T47D (cell line): Measurements from ENCODE around the gene PEAR1.

Experiments used
- DNase-seq, 2 experiments: peaks; one replicate each; pipeline versions ENCODE4 v3.0.0 to v3.0.0-alpha.2; 2011 to 2012; ENCODE audit warnings: low read depth in 1 of 2, low spot score in 1 of 2
- JUND ChIP-seq: IDR thresholded peaks from 2 replicates; pipeline ENCODE4 v1.6.1; 2012; ENCODE audit warnings: low read depth
- in situ Hi-C: cut with HindIII; loops from 2 replicates; pipeline ENCODE4 v1.10.0; 2016; ENCODE audit warnings: low sequenced_read_pairs, low pct_unique_long_range_greater_than_20kb

Gene PEAR1

DNA sequence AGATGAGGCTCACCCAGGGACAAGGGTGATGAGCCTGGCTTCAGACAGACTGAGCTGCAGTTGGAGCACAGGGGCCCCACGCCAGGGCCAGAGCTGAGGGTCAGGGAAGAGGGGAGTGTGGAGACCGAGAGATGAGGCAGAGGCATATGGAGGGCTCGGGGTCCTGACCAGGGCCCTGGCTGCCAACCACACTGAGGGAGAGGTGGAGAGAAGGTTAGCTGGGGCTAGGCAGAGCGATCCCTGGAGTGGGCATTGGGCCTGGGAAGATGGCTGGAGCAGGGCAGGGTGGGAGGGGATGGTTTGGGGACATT lies 8.0 kb downstream of the PEAR1 start:
- in situ Hi-C loops = no loop called here
- DNase-seq = no peak
- no peak for TF ChIP-seq JUND

DNA sequence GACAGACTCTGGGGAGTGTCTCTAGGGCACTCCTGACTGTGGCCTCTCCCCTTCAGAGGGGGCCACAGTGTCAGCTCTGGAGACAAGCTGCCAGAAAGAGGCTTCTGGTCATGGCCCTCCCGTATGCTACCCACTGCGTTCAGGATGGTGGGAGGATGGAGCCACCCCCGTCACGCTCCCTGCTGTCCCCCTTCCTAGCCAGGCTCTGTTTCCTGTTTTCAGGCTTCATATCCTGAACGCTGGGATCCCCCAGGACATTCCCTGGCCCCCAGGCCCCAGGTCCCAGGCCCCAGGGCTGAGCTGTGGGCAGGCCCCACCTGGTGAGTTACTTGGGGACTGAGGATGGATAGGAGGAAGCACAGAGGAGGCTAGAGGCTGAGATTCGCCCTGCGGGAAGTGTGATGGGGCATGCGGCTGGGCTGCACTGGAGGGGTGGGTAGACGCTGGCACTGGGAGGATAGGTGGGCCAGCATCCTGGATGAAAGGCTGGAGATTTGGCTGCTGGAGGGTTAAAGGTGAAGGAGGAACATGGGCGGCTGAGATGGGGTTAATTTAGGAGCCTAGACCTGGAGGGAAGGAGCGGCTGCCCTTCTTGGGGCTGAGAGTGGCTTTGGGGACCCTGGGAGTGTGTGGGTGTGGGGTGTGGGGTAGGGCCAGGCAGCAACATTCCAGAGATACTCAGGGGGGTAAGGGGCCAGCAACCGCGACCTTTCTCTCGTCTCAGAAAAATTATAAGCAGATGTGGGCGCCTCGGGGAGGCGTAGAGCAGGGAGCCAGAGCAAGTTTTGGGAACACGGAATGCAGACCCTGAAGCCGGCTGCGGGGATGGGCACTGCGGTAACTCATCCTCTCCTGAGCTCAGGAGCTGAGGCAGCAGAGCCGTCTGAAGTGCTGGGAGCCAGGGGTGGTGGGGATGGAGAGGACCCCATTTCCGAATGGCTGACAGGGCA lies 8.7 kb downstream of the PEAR1 start:
- DNase-seq = no peak
- in situ Hi-C loops = no loop called here
- no peak for TF ChIP-seq JUND

DNA sequence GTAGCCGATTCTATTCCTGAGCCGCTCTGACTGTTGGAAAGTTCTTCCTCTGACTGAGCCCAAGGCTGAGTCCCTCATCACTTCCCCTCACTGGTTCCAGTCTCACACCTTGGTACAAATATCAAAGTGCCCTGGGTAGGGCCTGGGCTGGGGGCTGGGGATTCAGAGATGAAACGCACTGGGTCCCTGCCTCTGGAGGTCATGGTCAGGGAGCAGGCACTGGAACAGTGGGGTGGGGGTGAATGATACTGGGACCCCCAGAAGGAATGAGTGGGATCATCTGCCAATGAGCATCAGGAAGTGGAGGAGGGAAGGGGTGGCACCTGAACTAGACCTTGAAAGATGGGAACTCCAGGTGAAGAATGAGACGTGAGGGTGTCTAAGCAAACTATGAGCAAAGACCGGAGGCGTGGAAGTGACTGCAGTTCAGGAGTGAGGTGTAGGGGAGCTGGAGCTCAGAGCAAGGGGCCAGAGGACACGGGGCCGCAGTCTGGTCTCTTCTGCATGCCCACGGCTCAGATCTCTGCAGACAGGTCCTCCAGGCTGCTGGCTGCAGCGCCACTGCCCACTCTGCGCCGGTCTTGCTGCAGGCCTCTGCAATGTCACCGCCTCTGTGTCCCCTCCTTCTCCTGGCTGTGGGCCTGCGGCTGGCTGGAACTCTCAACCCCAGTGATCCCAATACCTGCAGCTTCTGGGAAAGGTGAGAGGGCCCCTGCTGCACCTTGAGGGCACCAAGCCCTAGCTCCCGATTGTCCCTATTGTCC lies 10.0 kb downstream of the PEAR1 start:
- TF ChIP-seq JUND = no peak
- no peak for DNase-seq
- in situ Hi-C loops = no loop called here

DNA sequence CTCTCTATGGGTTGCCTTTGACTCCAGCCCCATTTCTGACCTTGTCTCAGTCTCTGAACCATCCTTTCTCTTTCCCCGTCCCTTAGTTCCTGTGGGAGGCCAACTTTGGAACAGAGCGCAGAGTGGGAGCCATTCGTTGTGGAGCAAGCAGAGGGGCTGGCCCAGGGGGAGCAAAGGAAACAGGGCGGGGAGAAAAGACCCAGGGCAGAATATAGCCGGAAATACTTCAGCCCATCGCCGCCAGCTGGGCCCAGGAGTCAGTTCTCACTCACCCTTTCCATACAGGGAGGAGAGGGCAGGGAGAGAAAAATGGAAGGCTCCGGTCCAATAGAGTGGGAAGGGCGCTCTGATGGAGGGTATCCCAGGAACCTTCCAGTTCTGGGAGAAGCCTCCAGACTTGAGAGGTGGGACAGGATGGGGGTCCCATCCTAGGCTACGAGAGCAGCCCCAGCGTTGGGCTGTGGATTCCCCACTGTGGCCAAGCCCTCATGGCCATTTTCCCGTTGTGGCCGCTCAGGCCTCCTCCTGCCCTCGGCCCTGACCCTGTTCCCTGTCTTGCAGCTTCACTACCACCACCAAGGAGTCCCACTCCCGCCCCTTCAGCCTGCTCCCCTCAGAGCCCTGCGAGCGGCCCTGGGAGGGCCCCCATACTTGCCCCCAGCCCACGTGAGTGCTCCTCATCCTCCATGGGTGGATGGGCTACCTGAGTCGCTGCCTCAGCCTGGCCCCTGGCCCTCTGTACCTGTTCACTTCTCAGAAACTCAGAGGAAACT lies 10.9 kb downstream of the PEAR1 start:
- TF ChIP-seq JUND = no peak
- no peak for DNase-seq
- in situ Hi-C loops = no loop called here

DNA sequence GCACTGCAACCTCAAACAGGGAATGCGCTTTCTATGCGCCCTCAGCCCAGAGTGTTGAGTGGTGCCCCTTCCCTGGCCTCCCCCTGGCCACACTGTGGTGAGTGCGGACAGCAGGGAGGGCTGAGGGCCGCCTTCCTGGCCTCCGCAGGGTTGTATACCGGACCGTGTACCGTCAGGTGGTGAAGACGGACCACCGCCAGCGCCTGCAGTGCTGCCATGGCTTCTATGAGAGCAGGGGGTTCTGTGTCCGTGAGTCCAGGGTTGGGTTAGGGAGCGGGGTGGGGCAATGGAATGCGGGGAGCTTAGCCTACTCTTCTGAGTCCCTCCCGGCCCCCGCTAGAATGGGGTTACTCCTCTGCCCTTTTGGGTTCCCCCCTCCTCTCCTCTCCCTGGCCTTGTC lies 11.7 kb downstream of the PEAR1 start:
- in situ Hi-C loops = no loop called here
- TF ChIP-seq JUND = no peak
- DNase-seq = no peak

DNA sequence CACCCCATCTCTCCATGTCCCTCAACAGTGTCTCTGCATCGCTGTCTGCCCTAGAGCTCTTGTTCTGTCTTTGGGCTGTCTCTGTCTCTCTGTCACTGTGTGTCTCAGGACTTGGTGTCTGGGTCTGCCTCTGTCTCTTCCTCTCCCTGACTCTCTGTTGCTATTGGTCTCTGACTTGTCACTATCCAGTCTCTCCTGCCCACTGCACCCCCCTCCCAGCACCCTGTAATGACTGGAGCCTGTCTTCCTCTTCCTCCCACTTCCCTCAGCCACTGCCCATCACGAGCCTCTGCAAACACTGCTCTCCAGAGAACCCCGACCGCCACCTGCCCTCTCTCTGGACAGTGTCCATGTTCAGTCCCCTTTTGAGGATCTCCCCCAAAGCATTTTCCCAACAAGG lies 12.1 kb downstream of the PEAR1 start:
- no peak for DNase-seq
- TF ChIP-seq JUND = no peak
- in situ Hi-C loops = no loop called here

DNA sequence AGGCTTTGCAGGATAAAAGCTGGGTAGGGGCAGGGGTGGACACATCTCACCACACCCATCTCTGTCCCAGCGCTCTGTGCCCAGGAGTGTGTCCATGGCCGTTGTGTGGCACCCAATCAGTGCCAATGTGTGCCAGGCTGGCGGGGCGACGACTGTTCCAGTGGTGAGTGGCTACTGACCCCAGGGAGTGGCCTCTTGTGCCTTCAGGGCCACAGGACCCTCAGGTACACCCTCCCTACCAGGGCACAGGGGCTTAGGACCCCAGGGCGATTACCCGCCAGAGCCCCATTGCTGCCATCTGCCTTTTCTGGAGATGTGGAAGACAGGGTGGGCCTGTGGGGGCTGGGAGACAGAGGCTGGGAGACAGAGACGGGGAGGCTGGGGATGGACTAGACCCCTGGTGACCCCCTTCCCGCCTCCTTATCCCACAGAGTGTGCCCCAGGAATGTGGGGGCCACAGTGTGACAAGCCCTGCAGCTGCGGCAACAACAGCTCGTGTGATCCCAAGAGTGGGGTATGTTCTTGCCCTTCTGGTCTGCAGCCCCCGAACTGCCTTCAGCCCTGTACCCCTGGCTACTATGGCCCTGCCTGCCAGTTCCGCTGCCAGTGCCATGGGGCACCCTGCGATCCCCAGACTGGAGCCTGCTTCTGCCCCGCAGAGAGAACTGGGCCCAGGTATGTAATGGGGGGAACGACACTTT lies 12.8 kb downstream of the PEAR1 start:
- no peak for TF ChIP-seq JUND
- in situ Hi-C loops = no loop called here
- DNase-seq = no peak

DNA sequence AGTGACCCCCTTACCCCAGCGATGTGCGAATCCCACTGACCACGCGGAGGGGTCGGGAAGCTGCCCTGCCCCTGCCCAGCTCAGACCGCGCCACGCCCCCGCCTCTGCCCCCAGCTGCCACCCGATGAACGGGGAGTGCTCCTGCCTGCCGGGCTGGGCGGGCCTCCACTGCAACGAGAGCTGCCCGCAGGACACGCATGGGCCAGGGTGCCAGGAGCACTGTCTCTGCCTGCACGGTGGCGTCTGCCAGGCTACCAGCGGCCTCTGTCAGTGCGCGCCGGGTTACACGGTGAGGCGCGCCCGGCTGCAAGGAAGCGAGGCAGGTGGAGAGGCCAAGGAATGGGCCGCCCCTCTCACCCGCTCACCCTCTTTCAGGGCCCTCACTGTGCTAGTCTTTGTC lies 15.0 kb downstream of the PEAR1 start:
- DNase-seq = no peak
- in situ Hi-C loops = no loop called here
- no peak for TF ChIP-seq JUND

DNA sequence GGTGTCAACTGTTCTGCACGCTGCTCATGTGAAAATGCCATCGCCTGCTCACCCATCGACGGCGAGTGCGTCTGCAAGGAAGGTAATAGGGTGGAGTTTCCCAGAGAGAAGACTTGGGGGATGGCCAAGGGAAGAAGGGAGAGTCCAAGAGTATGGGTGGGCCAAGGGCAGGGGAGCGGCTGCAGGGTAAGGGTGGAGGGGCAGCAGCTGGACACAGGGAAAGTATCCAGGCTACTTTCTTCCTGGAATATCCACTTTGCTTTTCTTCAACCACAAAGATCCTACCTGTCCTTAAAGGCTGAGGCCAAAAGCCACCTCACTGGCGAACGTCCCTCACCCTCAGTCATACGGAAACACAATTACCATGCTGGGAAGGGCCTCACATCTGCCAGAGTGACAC lies 15.4 kb downstream of the PEAR1 start:
- DNase-seq = no peak
- no peak for TF ChIP-seq JUND
- in situ Hi-C loops = no loop called here

DNA sequence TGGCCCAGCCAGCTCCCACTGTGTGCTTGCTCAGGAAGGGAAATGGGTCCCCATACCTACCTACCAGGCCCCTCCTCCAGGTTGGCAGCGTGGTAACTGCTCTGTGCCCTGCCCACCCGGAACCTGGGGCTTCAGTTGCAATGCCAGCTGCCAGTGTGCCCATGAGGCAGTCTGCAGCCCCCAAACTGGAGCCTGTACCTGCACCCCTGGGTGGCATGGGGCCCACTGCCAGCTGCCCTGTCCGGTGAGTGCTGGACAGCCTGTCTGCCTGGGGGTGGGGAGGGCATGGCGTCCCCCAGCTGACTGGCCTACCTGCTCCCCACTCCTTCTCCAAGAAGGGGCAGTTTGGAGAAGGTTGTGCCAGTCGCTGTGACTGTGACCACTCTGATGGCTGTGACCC lies 16.2 kb downstream of the PEAR1 start:
- in situ Hi-C loops = no loop called here
- DNase-seq = no peak
- TF ChIP-seq JUND = no peak

DNA sequence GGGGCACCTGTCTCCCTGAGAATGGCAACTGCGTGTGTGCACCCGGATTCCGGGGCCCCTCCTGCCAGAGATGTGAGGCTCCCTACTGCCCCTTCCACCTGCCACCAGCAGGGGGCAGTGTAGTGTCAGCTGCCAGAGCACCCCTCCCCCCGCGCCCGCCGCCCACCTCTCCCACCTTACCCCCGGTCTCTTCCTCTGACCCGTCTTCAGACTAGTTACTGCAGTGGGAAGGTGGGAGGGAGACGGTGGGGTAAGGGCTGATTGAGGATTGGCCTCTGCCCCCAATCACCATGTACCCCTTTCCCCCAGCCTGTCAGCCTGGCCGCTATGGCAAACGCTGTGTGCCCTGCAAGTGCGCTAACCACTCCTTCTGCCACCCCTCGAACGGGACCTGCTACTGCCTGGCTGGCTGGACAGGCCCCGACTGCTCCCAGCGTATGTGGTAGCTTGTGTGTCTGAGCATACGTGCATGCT lies 16.8 kb downstream of the PEAR1 start:
- DNase-seq = no peak
- TF ChIP-seq JUND = no peak
- in situ Hi-C loops = no loop called here
